ENCODE measurements around the gene KLHDC8A.

Gene KLHDC8A

GRCh38 chr1:205315008-205315618 is 41.6 kb downstream of the KLHDC8A start:
- in situ Hi-C loops (cut with MboI; ENCODE audit: low sequenced_read_pairs): no loop called here
- peaks cover 15% of the 10 kb centered on the region for H3K36me3 ChIP-seq (replicated peaks)
- no peaks in the 10 kb centered on the region for H3K27me3 ChIP-seq (ENCODE audit: low read depth)
- peaks cover 64% of the 10 kb centered on the region for H3K4me1 ChIP-seq
- no peak overlapping the region for H3K4me3 ChIP-seq
- H3K9me3 ChIP-seq: no peaks in the 10 kb centered on the region
- no peak for DNase-seq (ENCODE audit: low spot score in 2 of 2)

- Histone ChIP-seq H3K27me3 (ENCODE audit: low read depth) (no peaks in the 10 kb centered on the region), H3K4me1 (peaks cover 52% of the 10 kb centered on the region), H3K36me3 (replicated peaks) (peaks cover 22% of the 10 kb centered on the region), H3K4me3 (peak overlapping the region; percentile 16), H3K9me3 (no peaks in the 10 kb centered on the region)
- in situ Hi-C loops (cut with MboI; ENCODE audit: low sequenced_read_pairs): no loop called here
- DNase-seq (ENCODE audit: low spot score in 2 of 2): peak; percentile 96 to 100
These were observed 43.0 kb downstream of the KLHDC8A start for GRCh38 chr1:205313563-205314308.

GRCh38 chr1:205312866-205313562 is 43.7 kb downstream of the KLHDC8A start:
- DNase-seq (ENCODE audit: low spot score in 2 of 2): no peak
- in situ Hi-C loops (cut with MboI; ENCODE audit: low sequenced_read_pairs): no loop called here
- Histone ChIP-seq H3K27me3 (ENCODE audit: low read depth) (no peaks in the 10 kb centered on the region), H3K36me3 (replicated peaks) (peaks cover 28% of the 10 kb centered on the region), H3K4me3 (peak overlapping the region; percentile 16), H3K4me1 (peaks cover 45% of the 10 kb centered on the region), H3K9me3 (no peaks in the 10 kb centered on the region)

- H3K27me3 ChIP-seq (ENCODE audit: low read depth): no peaks in the 10 kb centered on the region
- peaks cover 45% of the 10 kb centered on the region for H3K36me3 ChIP-seq (replicated peaks)
- peaks cover 26% of the 10 kb centered on the region for H3K4me1 ChIP-seq
- H3K4me3 ChIP-seq: no peak overlapping the region
- no peak for DNase-seq (ENCODE audit: low spot score in 2 of 2)
- in situ Hi-C loops (cut with MboI; ENCODE audit: low sequenced_read_pairs): no loop called here
- no peaks in the 10 kb centered on the region for H3K9me3 ChIP-seq
These were observed 45.6 kb downstream of the KLHDC8A start for GRCh38 chr1:205310976-205311704.

GRCh38 chr1:205309741-205310140 is 47.0 kb downstream of the KLHDC8A start:
- no peak for DNase-seq (ENCODE audit: low spot score in 2 of 2)
- Histone ChIP-seq H3K9me3 (no peaks in the 10 kb centered on the region), H3K4me3 (no peak overlapping the region), H3K36me3 (replicated peaks) (peaks cover 56% of the 10 kb centered on the region), H3K4me1 (peaks cover 19% of the 10 kb centered on the region), H3K27me3 (ENCODE audit: low read depth) (no peaks in the 10 kb centered on the region)
- in situ Hi-C loops (cut with MboI; ENCODE audit: low sequenced_read_pairs): no loop called here

GRCh38 chr1:205306929-205307566 is 49.7 kb downstream of the KLHDC8A start:
- Histone ChIP-seq H3K9me3 (no peaks in the 10 kb centered on the region), H3K36me3 (replicated peaks) (peaks cover 81% of the 10 kb centered on the region), H3K4me1 (peaks cover 10% of the 10 kb centered on the region), H3K27me3 (ENCODE audit: low read depth) (no peaks in the 10 kb centered on the region), H3K4me3 (no peak overlapping the region)
- no peak for DNase-seq (ENCODE audit: low spot score in 2 of 2)
- in situ Hi-C loops (cut with MboI; ENCODE audit: low sequenced_read_pairs): no loop called here

GRCh38 chr1:205304695-205305070 is 52.0 kb downstream of the KLHDC8A start:
- peaks cover 64% of the 10 kb centered on the region for H3K36me3 ChIP-seq (replicated peaks)
- in situ Hi-C loops (cut with MboI; ENCODE audit: low sequenced_read_pairs): no loop called here

GRCh38 chr1:205304046-205304694 is 52.6 kb downstream of the KLHDC8A start:
- in situ Hi-C loops (cut with MboI; ENCODE audit: low sequenced_read_pairs): no loop called here
- H3K36me3 ChIP-seq (replicated peaks): peaks cover 62% of the 10 kb centered on the region

More at GRCh38 chr1:205304695-205305070, 52.0 kb downstream of the KLHDC8A start:
- Histone ChIP-seq H3K4me3 (no peak overlapping the region), H3K27me3 (ENCODE audit: low read depth) (no peaks in the 10 kb centered on the region), H3K9me3 (no peaks in the 10 kb centered on the region), H3K4me1 (peaks cover 29% of the 10 kb centered on the region)
- no peak for DNase-seq (ENCODE audit: low spot score in 2 of 2)

GRCh38 chr1:205303247-205303888 is 53.4 kb downstream of the KLHDC8A start:
- peaks cover 39% of the 10 kb centered on the region for H3K4me1 ChIP-seq
- no peaks in the 10 kb centered on the region for H3K27me3 ChIP-seq (ENCODE audit: low read depth)
- no peak overlapping the region for H3K4me3 ChIP-seq
- DNase-seq (ENCODE audit: low spot score in 2 of 2): no peak
- in situ Hi-C loops (cut with MboI; ENCODE audit: low sequenced_read_pairs): no loop called here
- peaks cover 60% of the 10 kb centered on the region for H3K36me3 ChIP-seq (replicated peaks)
- H3K9me3 ChIP-seq: no peaks in the 10 kb centered on the region

More at GRCh38 chr1:205304046-205304694, 52.6 kb downstream of the KLHDC8A start:
- Histone ChIP-seq H3K4me1 (peaks cover 31% of the 10 kb centered on the region), H3K4me3 (no peak overlapping the region), H3K27me3 (ENCODE audit: low read depth) (no peaks in the 10 kb centered on the region), H3K9me3 (no peaks in the 10 kb centered on the region)
- DNase-seq (ENCODE audit: low spot score in 2 of 2): no peak

GRCh38 chr1:205301842-205302588 is 54.7 kb downstream of the KLHDC8A start:
- in situ Hi-C loops (cut with MboI; ENCODE audit: low sequenced_read_pairs): no loop called here
- H3K4me1 ChIP-seq: peaks cover 47% of the 10 kb centered on the region
- H3K27me3 ChIP-seq (ENCODE audit: low read depth): no peaks in the 10 kb centered on the region
- no peak overlapping the region; the same call in 1 of the 2 replicates for H3K4me3 ChIP-seq
- peaks cover 46% of the 10 kb centered on the region for H3K36me3 ChIP-seq (replicated peaks)
- H3K9me3 ChIP-seq: no peaks in the 10 kb centered on the region
- no peak for DNase-seq (ENCODE audit: low spot score in 2 of 2)

- peak; percentile 96 to 98 for DNase-seq (ENCODE audit: low spot score in 2 of 2)
- peaks cover 47% of the 10 kb centered on the region for H3K4me1 ChIP-seq
- no peaks in the 10 kb centered on the region for H3K9me3 ChIP-seq
- H3K27me3 ChIP-seq (ENCODE audit: low read depth): no peaks in the 10 kb centered on the region
- H3K36me3 ChIP-seq (replicated peaks): peaks cover 40% of the 10 kb centered on the region
- peak overlapping the region; percentile 18 for H3K4me3 ChIP-seq
- in situ Hi-C loops (cut with MboI; ENCODE audit: low sequenced_read_pairs): no loop called here
These were observed 55.4 kb downstream of the KLHDC8A start for GRCh38 chr1:205301205-205301821.

- Histone ChIP-seq H3K4me3 (no peak overlapping the region), H3K36me3 (replicated peaks) (peaks cover 32% of the 10 kb centered on the region), H3K27me3 (ENCODE audit: low read depth) (no peaks in the 10 kb centered on the region), H3K4me1 (peaks cover 55% of the 10 kb centered on the region), H3K9me3 (no peaks in the 10 kb centered on the region)
- no peak for DNase-seq (ENCODE audit: low spot score in 2 of 2)
- in situ Hi-C loops (cut with MboI; ENCODE audit: low sequenced_read_pairs): no loop called here
These were observed 56.6 kb downstream of the KLHDC8A start for GRCh38 chr1:205300149-205300548.

All from HAP-1 (cell line).